ENCODE data around the gene BCAT1. TPM values are rescaled to one million over a fixed set of nuclear protein-coding genes. Genes with fewer than 3 reads are reported as not detected.
"Not testable (repeated sequence)": the region's sequence is repeated elsewhere in the genome, so short reads cannot be mapped to it uniquely, and the experiment has no call there.

BCAT1 gene
- total RNA-seq, 1 experiment from 2014 or later = not detected

DNA sequence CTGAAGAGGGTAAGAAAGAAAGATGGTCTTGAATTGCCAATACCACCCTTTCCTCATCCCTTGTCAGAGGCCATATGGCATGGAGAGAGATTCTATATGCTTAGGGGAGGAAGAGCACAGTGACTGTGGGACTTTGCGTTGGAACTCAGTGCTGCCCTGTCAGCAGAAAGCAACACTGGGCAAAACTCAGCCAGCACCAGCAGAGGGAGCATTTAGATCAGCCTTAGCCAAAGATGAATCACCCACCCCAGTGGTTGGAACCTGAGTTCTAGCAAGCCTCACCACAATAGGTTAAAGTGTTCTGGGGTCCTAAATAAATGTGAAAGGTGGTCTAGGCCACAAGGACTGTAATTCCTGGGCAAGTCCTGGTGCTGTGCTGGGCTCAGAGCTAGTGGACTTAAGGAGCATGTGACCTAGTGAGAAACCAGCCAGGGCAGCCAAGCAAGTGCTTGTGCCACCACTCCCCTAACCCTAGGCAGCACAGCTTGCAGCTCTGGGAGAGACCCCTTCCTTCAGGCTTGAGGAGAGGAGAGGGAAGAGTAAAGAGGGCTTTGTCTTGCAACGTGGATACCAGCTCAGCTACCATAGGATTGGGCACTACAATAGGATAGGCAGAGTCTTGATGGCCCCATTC lies 11.4 kb upstream of the BCAT1 start:
- peak; percentile 60 for DNase-seq (ENCODE audit: low spot score)

GRCh38 chr12:24956351-24956750 lies 7.5 kb upstream of the BCAT1 start:
- DNase-seq (ENCODE audit: low spot score) = not testable (repeated sequence)

DNA sequence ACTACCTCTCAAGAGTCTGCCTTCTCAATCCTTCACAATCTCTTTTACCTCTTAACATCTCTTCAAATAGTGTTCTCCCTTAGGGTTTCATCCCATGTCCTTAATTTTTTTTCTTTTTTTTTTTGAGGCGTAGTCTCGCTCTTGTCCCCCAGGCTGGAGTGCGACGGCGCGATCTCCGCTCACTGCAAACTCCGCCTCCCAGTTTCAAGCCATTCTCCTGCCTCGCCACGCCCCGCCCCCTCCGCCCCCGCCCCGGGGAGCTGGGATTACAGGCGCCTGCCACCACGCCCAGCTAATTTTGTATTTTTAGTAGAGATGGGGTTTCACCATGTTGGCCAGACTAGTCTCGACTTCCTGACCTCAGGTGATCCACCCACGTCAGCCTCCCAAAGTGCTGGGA lies 7.0 kb upstream of the BCAT1 start:
- DNase-seq (ENCODE audit: low spot score) = no peak

DNA sequence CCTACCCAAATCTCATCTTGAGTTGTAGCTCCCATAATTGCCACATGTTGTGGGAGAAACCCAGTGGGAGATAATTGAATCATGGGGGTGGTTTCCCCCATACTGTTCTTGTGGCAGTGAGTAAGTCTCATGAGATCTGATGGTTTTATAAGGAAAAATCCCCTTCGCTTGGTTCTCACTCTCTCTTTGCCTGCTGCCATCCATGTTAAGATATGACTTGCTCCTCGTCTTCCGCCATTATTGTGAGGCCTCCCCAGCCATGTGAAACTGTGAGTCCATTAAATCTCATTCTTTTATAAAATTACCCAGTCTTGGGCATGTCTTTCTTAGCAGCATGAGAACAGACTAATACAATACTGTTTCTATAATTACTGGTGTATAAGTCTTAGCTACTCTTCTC lies 6.5 kb upstream of the BCAT1 start:
- DNase-seq (ENCODE audit: low spot score) = no peak

GRCh38 chr12:24954261-24954660 lies 5.4 kb upstream of the BCAT1 start:
- no peak for DNase-seq (ENCODE audit: low spot score)

GRCh38 chr12:24952389-24952788 lies 3.5 kb upstream of the BCAT1 start:
- no peak for DNase-seq (ENCODE audit: low spot score)

GRCh38 chr12:24950231-24950834 lies 1.4 kb upstream of the BCAT1 start:
- no peak for DNase-seq (ENCODE audit: low spot score)

DNA sequence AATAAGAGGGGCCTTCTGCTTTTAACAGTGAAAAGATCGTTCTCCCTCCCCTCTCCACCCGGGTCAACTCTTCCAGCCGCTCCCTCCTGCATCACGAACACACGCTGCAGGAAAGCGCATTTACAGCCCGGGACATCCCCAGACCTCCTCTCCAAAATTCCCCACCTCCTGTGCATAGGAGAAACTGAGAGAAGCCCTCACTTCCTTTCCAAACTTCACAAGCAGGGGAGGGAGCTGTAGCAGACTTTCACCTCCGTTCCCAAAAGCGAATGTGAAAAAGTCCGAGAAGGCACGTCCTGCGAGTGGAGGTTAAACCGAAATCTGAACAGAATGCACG lies 513 bp downstream of the BCAT1 start:
- DNase-seq (ENCODE audit: low spot score) = no peak

DNA sequence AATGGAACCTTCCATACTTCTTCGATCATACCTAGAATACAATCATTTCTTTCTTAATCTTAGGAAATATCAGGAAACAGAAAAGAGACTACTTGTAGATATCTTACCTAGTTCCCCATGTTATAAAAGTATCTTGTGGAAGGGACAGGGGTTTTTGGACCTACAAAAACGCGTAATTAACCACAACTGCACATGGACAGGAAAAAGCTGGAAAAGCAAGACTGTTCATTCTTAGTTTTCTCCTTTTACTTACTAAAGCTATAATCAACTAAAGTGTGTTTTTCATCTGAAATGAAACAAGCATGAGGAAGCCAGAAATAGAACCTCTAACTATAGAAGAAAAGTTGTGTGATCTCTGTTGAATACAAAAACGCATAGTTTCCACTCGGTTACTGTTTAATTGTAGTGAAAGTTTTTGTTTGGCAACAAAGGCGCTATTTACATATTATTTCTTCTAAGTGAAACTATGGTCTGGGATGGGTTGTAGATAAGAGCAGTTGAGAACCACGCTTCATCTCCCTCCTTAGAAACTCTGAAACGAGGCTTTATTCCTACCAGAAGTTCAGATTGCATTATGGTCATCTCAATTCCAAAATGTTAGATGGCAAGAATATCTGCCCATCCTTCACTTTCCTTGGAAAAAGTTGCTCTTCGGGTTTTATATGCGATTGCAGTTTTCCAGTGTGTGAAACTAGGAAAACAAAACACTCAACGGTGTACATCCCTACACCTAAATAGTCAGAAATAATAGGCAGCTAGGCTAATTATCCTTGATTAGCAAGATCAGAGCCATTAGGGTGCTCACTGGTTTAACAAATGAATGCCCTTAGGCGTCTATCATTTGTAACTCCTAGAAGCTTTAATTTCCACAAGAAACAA lies 1.1 kb downstream of the BCAT1 start:
- DNase-seq (ENCODE audit: low spot score) = no peak

GRCh38 chr12:24945845-24946244 lies 3.1 kb downstream of the BCAT1 start:
- DNase-seq (ENCODE audit: low spot score) = no peak

DNA sequence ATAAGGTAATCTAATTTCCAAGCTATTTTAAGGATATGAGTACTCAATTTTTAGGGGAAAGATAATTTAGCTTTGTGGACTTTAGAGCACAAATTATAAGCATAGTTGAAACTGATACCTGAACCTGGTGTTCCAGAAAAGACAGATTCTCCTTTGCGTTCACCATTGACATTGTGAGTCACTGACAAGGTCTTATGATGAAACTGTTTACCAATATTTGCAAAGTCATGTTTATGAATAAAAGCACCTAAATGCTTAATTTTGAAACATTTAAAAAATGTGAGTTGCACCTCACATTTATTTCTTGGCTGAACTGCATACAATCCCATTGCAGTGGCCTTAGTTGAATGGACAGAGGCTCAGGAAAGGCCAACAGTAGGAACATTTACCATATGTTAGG lies 3.9 kb downstream of the BCAT1 start:
- no peak for DNase-seq (ENCODE audit: low spot score)

GRCh38 chr12:24944601-24944975 lies 4.3 kb downstream of the BCAT1 start:
- DNase-seq (ENCODE audit: low spot score) = no peak

DNA sequence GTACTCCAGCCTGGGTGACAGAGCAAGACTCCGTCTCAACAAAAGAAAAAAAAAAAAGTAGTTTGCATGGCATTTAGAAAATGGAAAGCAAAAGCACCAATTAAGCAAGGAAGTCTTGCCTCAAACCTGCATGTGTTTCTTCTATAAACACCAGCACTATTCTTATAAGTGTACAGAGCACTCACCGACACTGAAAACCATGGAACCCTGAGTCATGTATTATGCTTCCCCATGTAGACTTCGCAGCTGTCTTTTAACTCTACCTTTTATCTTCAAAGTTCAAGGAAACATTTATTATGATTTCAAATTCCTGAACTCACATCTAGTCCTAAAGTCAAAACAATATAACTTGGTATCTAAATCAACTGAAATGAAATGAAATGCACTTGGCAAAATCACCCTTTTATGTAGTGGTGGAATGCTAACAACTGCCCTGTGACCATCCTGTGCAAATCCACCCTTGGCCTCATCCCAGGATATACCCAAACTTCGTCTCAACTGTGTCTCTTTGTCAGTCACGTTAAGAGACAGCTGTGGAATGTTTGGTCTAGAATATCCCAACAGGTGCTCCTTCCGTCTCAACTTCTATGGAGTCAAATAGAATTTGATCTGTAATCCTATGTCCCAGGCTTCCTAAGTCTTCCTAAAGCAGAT lies 4.8 kb downstream of the BCAT1 start:
- DNase-seq (ENCODE audit: low spot score) = no peak

GRCh38 chr12:24940157-24940556 lies 8.7 kb downstream of the BCAT1 start:
- no peak for DNase-seq (ENCODE audit: low spot score)

GRCh38 chr12:24939551-24939950 lies 9.3 kb downstream of the BCAT1 start:
- not testable (repeated sequence) for DNase-seq (ENCODE audit: low spot score)

- no peak for DNase-seq (ENCODE audit: low spot score)
Observed at GRCh38 chr12:24938341-24938740, 10.6 kb downstream of the BCAT1 start.

GRCh38 chr12:24937553-24938244 lies 11.2 kb downstream of the BCAT1 start:
- no peak for DNase-seq (ENCODE audit: low spot score)

- no peak for DNase-seq (ENCODE audit: low spot score)
Observed at GRCh38 chr12:24933694-24934407, 15.1 kb downstream of the BCAT1 start.

GRCh38 chr12:24931666-24932405 lies 17.1 kb downstream of the BCAT1 start:
- no peak for DNase-seq (ENCODE audit: low spot score)

GRCh38 chr12:24929953-24930352 lies 18.9 kb downstream of the BCAT1 start:
- no peak for DNase-seq (ENCODE audit: low spot score)

Data from HT-29 (cell line).